NCI-H2107 (cell line): ENCODE results near the gene UNC13C.
"Not testable (repeated sequence)": the region's sequence is repeated elsewhere in the genome, so short reads cannot be mapped to it uniquely, and the experiment has no call there.

Experiments
- DNase-seq: peaks from one replicate; lab custom pipeline; 2025; lab: John Stamatoyannopoulos, UW

UNC13C gene

GRCh38 chr15:54305138-54305537 lies 326.9 kb downstream of the UNC13C start:
- DNase-seq, result no peak

- no peak for DNase-seq
These were observed 329.1 kb downstream of the UNC13C start for GRCh38 chr15:54307252-54307902.

GRCh38 chr15:54307926-54308325 lies 329.7 kb downstream of the UNC13C start:
- DNase-seq, result no peak

- DNase-seq, result no peak
These were observed 334.3 kb downstream of the UNC13C start for GRCh38 chr15:54312528-54312927.

GRCh38 chr15:54321426-54321825 lies 343.2 kb downstream of the UNC13C start:
- no peak for DNase-seq

- DNase-seq, result no peak
These were observed 344.1 kb downstream of the UNC13C start for GRCh38 chr15:54322341-54322740.

- DNase-seq, result no peak
These were observed 367.1 kb downstream of the UNC13C start for GRCh38 chr15:54345301-54345700.

GRCh38 chr15:54345827-54346226 lies 367.6 kb downstream of the UNC13C start:
- DNase-seq, result no peak

- DNase-seq, result no peak
These were observed 369.0 kb downstream of the UNC13C start for GRCh38 chr15:54347082-54347827.

- DNase-seq, result no peak
These were observed 375.5 kb downstream of the UNC13C start for GRCh38 chr15:54353726-54354125.

GRCh38 chr15:54354341-54354740 lies 376.1 kb downstream of the UNC13C start:
- no peak for DNase-seq

- DNase-seq, result no peak
These were observed 386.7 kb downstream of the UNC13C start for GRCh38 chr15:54364961-54365360.

- DNase-seq, result no peak
These were observed 395.1 kb downstream of the UNC13C start for GRCh38 chr15:54373332-54373731.

GRCh38 chr15:54374184-54374952 lies 396.1 kb downstream of the UNC13C start:
- no peak for DNase-seq

- DNase-seq, result no peak
These were observed 409.6 kb downstream of the UNC13C start for GRCh38 chr15:54387799-54388198.

- DNase-seq, result no peak
These were observed 410.5 kb downstream of the UNC13C start for GRCh38 chr15:54388746-54389145.

- DNase-seq, result no peak
These were observed 432.2 kb downstream of the UNC13C start for GRCh38 chr15:54410481-54410880.

- no peak for DNase-seq
These were observed 445.9 kb downstream of the UNC13C start for GRCh38 chr15:54424171-54424570.

- no peak for DNase-seq
These were observed 450.4 kb downstream of the UNC13C start for GRCh38 chr15:54428596-54428995.

- not testable (repeated sequence) for DNase-seq
These were observed 472.0 kb downstream of the UNC13C start for GRCh38 chr15:54450288-54450687.

- DNase-seq, result no peak
These were observed 478.2 kb downstream of the UNC13C start for GRCh38 chr15:54456413-54456812.

- DNase-seq, result no peak
These were observed 484.3 kb downstream of the UNC13C start for GRCh38 chr15:54462511-54462913.

GRCh38 chr15:54481819-54482218 lies 503.6 kb downstream of the UNC13C start:
- DNase-seq, result no peak
